ENCODE data around the gene RHOBTB1.

DNA sequence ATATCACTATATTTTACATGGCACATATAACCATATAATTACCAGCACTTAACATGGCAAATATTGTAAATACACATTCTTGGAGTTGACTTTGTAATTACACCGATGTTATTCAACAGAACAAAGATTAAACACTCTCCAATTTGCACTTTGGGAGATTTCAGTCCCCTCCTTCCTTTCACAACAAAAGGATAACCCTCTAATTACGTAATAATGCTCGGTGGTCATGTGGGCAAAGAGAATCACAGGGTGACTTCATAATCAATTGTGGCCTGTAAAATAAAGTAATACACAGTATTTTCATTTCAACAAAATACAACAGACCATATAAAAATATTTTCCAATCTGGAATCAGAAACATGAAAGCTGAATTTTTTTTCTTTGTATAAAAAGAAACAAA lies 73.2 kb downstream of the RHOBTB1 start:
- TF ChIP-seq, protein P1, sequence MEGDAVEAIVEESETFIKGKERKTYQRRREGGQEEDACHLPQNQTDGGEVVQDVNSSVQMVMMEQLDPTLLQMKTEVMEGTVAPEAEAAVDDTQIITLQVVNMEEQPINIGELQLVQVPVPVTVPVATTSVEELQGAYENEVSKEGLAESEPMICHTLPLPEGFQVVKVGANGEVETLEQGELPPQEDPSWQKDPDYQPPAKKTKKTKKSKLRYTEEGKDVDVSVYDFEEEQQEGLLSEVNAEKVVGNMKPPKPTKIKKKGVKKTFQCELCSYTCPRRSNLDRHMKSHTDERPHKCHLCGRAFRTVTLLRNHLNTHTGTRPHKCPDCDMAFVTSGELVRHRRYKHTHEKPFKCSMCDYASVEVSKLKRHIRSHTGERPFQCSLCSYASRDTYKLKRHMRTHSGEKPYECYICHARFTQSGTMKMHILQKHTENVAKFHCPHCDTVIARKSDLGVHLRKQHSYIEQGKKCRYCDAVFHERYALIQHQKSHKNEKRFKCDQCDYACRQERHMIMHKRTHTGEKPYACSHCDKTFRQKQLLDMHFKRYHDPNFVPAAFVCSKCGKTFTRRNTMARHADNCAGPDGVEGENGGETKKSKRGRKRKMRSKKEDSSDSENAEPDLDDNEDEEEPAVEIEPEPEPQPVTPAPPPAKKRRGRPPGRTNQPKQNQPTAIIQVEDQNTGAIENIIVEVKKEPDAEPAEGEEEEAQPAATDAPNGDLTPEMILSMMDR (IDR thresholded peaks at IDR 0.05), result no peak
- TF ChIP-seq POLR2A (IDR thresholded peaks at IDR 0.05), result no peak
